Panc1 (cell line): Measurements from ENCODE around the gene SLC6A7.

Source experiments
- CTCF ChIP-seq: fragments of 450-650 bp; IDR thresholded peaks from 2 replicates; pipeline ENCODE4 v1.5.1; 2017; ENCODE audit warnings: mild to moderate bottlenecking
- POLR2AphosphoS5 ChIP-seq: IDR thresholded peaks from 2 replicates; pipeline ENCODE4 v1.6.1; 2012; ENCODE audit warnings: mild to moderate bottlenecking, low read depth, low read length, moderate library complexity

- TF ChIP-seq CTCF (no peak), POLR2AphosphoS5 (no peak)
Measured at GRCh38 chr5:150246429-150246828, 56.6 kb downstream of the SLC6A7 start.
